ENCODE data around the gene PXDN. TPM values are rescaled to one million over a fixed set of nuclear protein-coding genes. Genes with fewer than 3 reads are reported as not detected.

The PXDN gene
- total and polyA plus RNA-seq, 2 of the 13 experiments (the other 11 are each of a cell fraction or from before 2014, with no cell fraction given), result not detected

DNA sequence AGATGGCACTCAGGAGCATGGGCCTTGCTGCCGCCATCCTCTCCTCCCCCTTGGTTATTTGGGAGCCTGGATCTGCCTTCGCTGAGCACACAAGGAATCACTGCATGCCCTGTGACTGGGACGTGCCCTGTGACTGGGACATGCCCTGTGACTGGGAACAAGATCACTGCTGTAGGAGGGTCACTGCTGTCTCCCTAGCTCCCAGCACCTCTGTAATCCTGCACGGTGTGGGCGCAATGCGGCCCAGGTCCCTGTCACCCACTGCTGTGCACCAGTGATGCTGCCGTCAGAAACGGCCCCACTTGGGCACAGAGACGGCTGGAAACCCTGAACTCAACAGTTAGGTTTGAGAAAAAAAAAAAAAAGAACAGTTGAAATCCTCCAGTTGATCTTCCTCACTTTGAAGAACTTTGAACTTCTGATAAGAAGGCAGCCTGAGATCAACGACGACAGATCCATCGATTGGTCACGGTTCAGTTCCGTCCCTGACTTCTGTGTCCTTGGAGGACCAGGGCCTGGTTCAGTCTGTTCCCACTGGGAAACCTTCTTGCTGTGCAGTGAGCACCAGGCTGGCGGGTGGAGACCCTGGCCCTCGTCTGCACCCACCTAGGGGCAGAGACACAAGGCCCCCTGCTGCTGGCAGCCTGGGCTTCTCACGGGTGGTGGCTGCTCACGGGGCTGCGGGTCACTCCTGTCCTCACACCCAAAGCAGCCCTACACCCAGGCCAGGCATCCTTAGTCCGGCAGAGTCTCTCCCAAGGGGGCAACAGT lies 125.9 kb downstream of the PXDN start:
- POLR2A ChIA-PET, result no interaction called here
- no peak overlapping the region for H3K4me2 ChIP-seq (ENCODE audit: low read depth, low read length)
- no peaks in the 10 kb centered on the region for H4K20me1 ChIP-seq (ENCODE audit: insufficient read depth, low read length)
- intact Hi-C loops (cut with micrococcal nuclease; ENCODE audit: unreplicated experiment) (no loop called here), in situ Hi-C loops (cut with HindIII; ENCODE audit: extremely low pct_ligation_motif_present, low pct_unique_long_range_greater_than_20kb) (no loop called here)
- H3K4me1 ChIP-seq (ENCODE audit: insufficient read depth, low read length), result no peaks in the 10 kb centered on the region
- WGBS (ENCODE audit: low lambda C conversion rate), result 32% methylated on average over 16 of the region's 20 CpGs
- CTCF ChIA-PET (ENCODE audit: low intra/inter-chr PET ratio, low total read pairs), result no interaction called here
- no peak overlapping the region for H3K27ac ChIP-seq (ENCODE audit: extremely low read length, insufficient read depth, low read length)
- no peak overlapping the region for H3K4me3 ChIP-seq (replicated peaks in 1 of 3; ENCODE audit: insufficient read depth in 1 of 3, low read depth in 2 of 3, low read length in 3 of 3)
- H3K36me3 ChIP-seq (replicated peaks in 1 of 2; ENCODE audit: control insufficient read depth in 1 of 2, insufficient read depth in 2 of 2, low read length in 2 of 2), result no peaks in the 10 kb centered on the region
- no peaks in the 10 kb centered on the region for H3K79me2 ChIP-seq (ENCODE audit: insufficient read depth, low read length)
- peaks cover 13 to 35% of the 10 kb centered on the region in 2 experiments for H3K27me3 ChIP-seq (ENCODE audit: control insufficient read depth in 1 of 2, insufficient read depth in 2 of 2, low read length in 2 of 2)
- BruUV-seq (replicated peaks), result no TSS peak
- no peak overlapping the region for H3K9ac ChIP-seq (ENCODE audit: insufficient read depth, low read depth, low read length)
- H3K9me3 ChIP-seq (ENCODE audit: low read length), result no peaks in the 10 kb centered on the region
- ATAC-seq, result peak; percentile 45
- H2AFZ ChIP-seq (ENCODE audit: low read length), result no peak overlapping the region
- no peak for DNase-seq (ENCODE audit: low spot score)
- no peak for FAIRE-seq
- TF ChIP-seq, protein P1, sequence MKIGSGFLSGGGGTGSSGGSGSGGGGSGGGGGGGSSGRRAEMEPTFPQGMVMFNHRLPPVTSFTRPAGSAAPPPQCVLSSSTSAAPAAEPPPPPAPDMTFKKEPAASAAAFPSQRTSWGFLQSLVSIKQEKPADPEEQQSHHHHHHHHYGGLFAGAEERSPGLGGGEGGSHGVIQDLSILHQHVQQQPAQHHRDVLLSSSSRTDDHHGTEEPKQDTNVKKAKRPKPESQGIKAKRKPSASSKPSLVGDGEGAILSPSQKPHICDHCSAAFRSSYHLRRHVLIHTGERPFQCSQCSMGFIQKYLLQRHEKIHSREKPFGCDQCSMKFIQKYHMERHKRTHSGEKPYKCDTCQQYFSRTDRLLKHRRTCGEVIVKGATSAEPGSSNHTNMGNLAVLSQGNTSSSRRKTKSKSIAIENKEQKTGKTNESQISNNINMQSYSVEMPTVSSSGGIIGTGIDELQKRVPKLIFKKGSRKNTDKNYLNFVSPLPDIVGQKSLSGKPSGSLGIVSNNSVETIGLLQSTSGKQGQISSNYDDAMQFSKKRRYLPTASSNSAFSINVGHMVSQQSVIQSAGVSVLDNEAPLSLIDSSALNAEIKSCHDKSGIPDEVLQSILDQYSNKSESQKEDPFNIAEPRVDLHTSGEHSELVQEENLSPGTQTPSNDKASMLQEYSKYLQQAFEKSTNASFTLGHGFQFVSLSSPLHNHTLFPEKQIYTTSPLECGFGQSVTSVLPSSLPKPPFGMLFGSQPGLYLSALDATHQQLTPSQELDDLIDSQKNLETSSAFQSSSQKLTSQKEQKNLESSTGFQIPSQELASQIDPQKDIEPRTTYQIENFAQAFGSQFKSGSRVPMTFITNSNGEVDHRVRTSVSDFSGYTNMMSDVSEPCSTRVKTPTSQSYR (CRISPR knock-in tag; IDR thresholded peaks at IDR 0.05; ENCODE audit: borderline replicate concordance), result no peak
- TF ChIP-seq, protein P2, sequence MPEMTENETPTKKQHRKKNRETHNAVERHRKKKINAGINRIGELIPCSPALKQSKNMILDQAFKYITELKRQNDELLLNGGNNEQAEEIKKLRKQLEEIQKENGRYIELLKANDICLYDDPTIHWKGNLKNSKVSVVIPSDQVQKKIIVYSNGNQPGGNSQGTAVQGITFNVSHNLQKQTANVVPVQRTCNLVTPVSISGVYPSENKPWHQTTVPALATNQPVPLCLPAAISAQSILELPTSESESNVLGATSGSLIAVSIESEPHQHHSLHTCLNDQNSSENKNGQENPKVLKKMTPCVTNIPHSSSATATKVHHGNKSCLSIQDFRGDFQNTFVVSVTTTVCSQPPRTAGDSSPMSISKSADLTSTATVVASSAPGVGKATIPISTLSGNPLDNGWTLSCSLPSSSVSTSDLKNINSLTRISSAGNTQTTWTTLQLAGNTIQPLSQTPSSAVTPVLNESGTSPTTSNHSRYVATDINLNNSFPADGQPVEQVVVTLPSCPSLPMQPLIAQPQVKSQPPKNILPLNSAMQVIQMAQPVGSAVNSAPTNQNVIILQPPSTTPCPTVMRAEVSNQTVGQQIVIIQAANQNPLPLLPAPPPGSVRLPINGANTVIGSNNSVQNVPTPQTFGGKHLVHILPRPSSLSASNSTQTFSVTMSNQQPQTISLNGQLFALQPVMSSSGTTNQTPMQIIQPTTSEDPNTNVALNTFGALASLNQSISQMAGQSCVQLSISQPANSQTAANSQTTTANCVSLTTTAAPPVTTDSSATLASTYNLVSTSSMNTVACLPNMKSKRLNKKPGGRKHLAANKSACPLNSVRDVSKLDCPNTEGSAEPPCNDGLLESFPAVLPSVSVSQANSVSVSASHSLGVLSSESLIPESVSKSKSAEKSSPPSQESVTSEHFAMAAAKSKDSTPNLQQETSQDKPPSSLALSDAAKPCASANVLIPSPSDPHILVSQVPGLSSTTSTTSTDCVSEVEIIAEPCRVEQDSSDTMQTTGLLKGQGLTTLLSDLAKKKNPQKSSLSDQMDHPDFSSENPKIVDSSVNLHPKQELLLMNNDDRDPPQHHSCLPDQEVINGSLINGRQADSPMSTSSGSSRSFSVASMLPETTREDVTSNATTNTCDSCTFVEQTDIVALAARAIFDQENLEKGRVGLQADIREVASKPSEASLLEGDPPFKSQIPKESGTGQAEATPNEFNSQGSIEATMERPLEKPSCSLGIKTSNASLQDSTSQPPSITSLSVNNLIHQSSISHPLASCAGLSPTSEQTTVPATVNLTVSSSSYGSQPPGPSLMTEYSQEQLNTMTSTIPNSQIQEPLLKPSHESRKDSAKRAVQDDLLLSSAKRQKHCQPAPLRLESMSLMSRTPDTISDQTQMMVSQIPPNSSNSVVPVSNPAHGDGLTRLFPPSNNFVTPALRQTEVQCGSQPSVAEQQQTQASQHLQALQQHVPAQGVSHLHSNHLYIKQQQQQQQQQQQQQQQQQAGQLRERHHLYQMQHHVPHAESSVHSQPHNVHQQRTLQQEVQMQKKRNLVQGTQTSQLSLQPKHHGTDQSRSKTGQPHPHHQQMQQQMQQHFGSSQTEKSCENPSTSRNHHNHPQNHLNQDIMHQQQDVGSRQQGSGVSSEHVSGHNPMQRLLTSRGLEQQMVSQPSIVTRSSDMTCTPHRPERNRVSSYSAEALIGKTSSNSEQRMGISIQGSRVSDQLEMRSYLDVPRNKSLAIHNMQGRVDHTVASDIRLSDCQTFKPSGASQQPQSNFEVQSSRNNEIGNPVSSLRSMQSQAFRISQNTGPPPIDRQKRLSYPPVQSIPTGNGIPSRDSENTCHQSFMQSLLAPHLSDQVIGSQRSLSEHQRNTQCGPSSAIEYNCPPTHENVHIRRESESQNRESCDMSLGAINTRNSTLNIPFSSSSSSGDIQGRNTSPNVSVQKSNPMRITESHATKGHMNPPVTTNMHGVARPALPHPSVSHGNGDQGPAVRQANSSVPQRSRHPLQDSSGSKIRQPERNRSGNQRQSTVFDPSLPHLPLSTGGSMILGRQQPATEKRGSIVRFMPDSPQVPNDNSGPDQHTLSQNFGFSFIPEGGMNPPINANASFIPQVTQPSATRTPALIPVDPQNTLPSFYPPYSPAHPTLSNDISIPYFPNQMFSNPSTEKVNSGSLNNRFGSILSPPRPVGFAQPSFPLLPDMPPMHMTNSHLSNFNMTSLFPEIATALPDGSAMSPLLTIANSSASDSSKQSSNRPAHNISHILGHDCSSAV (CRISPR knock-in tag; IDR thresholded peaks at IDR 0.05; ENCODE audit: borderline replicate concordance), result no peak
- no peak for TF ChIP-seq ZNF569 (CRISPR knock-in tag; IDR thresholded peaks at IDR 0.05; ENCODE audit: borderline replicate concordance)
- no peak for TF ChIP-seq ZNF44 (CRISPR knock-in tag; IDR thresholded peaks at IDR 0.05)
- TF ChIP-seq, protein P3, sequence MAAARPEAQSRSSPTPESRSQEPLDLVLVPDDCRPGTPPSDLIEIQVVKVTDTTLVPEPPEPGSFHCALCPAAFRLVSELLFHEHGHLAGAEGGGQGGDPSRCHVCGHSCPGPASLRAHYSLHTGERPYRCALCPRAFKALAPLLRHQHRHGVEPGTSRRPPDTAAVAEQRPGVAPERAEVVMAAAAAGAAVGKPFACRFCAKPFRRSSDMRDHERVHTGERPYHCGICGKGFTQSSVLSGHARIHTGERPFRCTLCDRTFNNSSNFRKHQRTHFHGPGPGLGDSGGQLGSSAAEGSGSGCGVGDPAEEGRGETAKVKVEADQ (CRISPR knock-in tag; IDR thresholded peaks at IDR 0.05; ENCODE audit: borderline replicate concordance), result no peak
- no peak for TF ChIP-seq BRD4 (CRISPR knock-in tag; IDR thresholded peaks at IDR 0.05)
- TF ChIP-seq ZKSCAN5 (CRISPR knock-in tag; IDR thresholded peaks at IDR 0.05), result no peak
- TF ChIP-seq AGO1 (IDR thresholded peaks at IDR 0.05; ENCODE audit: low read depth, low read length, poor library complexity, severe bottlenecking), result no peak
- no peak for TF ChIP-seq RCOR2 (CRISPR knock-in tag; IDR thresholded peaks at IDR 0.05)
- TF ChIP-seq KAT7 (CRISPR knock-in tag; IDR thresholded peaks at IDR 0.05; ENCODE audit: borderline replicate concordance), result no peak
